HEK293 (cell line): ENCODE results near the gene VWA5B1.

ENCODE experiments used
- HOXA7 ChIP-seq: sonication (generic); formaldehyde crosslinking; IDR thresholded peaks from 2 replicates; pipeline ENCODE4 v1.8.1; 2022; ENCODE audit warnings: missing genetic modification reagents, borderline replicate concordance
- SP2 ChIP-seq: fragments of 450-650 bp; formaldehyde crosslinking; IDR thresholded peaks from 2 replicates; pipeline ENCODE4 v1.5.1; 2016; ENCODE audit warnings: missing biosample characterization, missing genetic modification characterization
- ZNF169 ChIP-seq: fragments of 450-650 bp; formaldehyde crosslinking; IDR thresholded peaks from 2 replicates; pipeline ENCODE4 v1.5.1; 2016; ENCODE audit warnings: missing biosample characterization, missing genetic modification characterization
- TF ChIP-seq, protein P1 (sequence below): fragments of 450-650 bp; formaldehyde crosslinking; IDR thresholded peaks from 2 replicates; pipeline ENCODE4 v1.5.1; 2016; ENCODE audit warnings: missing biosample characterization, missing genetic modification characterization
- TF ChIP-seq, protein P2 (sequence below): fragments of 450-650 bp; formaldehyde crosslinking; IDR thresholded peaks from 2 replicates; pipeline ENCODE4 v1.5.1; 2016; ENCODE audit warnings: missing biosample characterization, missing genetic modification characterization
- TF ChIP-seq, protein P3 (sequence below): sonication (generic); formaldehyde crosslinking; IDR thresholded peaks from 2 replicates; pipeline ENCODE4 v1.8.1; 2022; ENCODE audit warnings: mild to moderate bottlenecking, moderate library complexity, missing genetic modification reagents
- TF ChIP-seq, protein P4 (sequence below): fragments of 450-650 bp; formaldehyde crosslinking; IDR thresholded peaks from 2 replicates; pipeline ENCODE4 v1.5.1; 2016; ENCODE audit warnings: missing biosample characterization, missing genetic modification characterization

DNA sequence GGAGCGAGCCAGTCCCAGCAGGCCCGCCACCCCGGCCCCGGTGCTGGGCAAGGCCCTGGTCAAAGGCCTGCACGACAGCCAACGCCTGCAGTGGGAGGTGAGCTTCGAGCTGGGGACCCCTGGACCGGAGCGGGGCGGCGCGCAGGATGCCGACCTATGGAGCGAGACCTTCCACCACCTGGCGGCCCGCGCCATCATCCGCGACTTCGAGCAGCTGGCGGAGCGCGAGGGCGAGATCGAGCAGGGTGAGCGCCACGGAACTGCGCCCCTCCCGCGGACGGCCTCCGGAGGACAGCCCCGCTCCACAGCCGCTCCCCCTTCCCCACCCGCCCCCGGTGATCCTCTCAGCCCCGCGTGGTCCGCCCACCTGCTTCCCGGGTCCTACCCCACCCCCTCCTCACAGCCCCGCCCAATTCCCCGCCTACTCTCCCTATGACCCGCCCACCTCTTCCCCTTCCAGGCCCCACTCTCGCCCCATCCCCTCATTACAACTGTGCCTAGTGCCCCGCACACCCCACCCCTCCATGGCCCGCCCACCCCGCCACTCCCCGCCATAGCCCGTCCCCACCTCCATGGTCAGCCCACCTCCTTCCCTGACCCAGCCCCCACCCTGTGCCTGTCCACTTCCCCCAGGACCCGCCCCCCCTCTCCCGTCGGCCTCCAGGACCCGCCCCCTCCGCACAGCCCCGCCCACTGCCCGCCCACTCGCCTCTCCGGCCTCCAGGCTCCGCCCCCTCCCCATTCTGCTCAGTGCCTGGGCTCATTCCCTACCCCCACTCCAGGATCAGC, 52.7 kb downstream of the VWA5B1 start:
- TF ChIP-seq, protein P1, sequence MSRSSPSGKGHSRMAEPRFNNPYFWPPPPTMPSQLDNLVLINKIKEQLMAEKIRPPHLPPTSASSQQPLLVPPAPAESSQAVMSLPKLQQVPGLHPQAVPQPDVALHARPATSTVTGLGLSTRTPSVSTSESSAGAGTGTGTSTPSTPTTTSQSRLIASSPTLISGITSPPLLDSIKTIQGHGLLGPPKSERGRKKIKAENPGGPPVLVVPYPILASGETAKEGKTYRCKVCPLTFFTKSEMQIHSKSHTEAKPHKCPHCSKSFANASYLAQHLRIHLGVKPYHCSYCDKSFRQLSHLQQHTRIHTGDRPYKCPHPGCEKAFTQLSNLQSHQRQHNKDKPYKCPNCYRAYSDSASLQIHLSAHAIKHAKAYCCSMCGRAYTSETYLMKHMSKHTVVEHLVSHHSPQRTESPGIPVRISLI (tag by site-specific recombination) = no peak
- TF ChIP-seq, protein P2, sequence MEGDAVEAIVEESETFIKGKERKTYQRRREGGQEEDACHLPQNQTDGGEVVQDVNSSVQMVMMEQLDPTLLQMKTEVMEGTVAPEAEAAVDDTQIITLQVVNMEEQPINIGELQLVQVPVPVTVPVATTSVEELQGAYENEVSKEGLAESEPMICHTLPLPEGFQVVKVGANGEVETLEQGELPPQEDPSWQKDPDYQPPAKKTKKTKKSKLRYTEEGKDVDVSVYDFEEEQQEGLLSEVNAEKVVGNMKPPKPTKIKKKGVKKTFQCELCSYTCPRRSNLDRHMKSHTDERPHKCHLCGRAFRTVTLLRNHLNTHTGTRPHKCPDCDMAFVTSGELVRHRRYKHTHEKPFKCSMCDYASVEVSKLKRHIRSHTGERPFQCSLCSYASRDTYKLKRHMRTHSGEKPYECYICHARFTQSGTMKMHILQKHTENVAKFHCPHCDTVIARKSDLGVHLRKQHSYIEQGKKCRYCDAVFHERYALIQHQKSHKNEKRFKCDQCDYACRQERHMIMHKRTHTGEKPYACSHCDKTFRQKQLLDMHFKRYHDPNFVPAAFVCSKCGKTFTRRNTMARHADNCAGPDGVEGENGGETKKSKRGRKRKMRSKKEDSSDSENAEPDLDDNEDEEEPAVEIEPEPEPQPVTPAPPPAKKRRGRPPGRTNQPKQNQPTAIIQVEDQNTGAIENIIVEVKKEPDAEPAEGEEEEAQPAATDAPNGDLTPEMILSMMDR (tag by site-specific recombination) = no peak
- TF ChIP-seq SP2 (tag by site-specific recombination) (no peak), ZNF169 (tag by site-specific recombination) (no peak), HOXA7 (no peak)
- TF ChIP-seq, protein P3, sequence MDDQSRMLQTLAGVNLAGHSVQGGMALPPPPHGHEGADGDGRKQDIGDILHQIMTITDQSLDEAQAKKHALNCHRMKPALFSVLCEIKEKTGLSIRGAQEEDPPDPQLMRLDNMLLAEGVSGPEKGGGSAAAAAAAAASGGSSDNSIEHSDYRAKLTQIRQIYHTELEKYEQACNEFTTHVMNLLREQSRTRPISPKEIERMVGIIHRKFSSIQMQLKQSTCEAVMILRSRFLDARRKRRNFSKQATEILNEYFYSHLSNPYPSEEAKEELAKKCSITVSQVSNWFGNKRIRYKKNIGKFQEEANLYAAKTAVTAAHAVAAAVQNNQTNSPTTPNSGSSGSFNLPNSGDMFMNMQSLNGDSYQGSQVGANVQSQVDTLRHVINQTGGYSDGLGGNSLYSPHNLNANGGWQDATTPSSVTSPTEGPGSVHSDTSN (CRISPR knock-in tag) = no peak
- TF ChIP-seq, protein P4, sequence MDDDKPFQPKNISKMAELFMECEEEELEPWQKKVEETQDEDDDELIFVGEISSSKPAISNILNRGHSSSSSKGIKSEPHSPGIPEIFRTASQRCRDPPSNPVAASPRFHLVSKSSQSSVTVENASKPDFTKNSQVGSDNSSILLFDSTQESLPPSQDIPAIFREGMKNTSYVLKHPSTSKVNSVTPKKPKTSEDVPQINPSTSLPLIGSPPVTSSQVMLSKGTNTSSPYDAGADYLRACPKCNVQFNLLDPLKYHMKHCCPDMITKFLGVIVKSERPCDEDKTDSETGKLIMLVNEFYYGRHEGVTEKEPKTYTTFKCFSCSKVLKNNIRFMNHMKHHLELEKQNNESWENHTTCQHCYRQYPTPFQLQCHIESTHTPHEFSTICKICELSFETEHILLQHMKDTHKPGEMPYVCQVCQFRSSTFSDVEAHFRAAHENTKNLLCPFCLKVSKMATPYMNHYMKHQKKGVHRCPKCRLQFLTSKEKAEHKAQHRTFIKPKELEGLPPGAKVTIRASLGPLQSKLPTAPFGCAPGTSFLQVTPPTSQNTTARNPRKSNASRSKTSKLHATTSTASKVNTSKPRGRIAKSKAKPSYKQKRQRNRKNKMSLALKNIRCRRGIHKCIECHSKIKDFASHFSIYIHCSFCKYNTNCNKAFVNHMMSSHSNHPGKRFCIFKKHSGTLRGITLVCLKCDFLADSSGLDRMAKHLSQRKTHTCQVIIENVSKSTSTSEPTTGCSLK (tag by site-specific recombination) = no peak
